ENCODE results near the gene ZNF281. TPM values are rescaled to one million over a fixed set of nuclear protein-coding genes. Genes with fewer than 3 reads are reported as not detected.
A peak's percentile ranks its signal among the peaks of the same experiment; 100 is the strongest.

Gene ZNF281
- total and polyA plus RNA-seq, 2 of the 4 experiments (the other 2 are of a cell fraction), result 7.0 to 37.5 TPM

GRCh38 chr1:200423235-200423634 is 13.4 kb upstream of the ZNF281 start:
- no peak overlapping the region for H3K4me3 ChIP-seq (ENCODE audit: insufficient read depth, low read depth, low read length)
- dilution Hi-C loops (cut with HindIII; ENCODE audit: low sequenced_read_pairs, unreplicated experiment), result no loop called here
- H3K4ac ChIP-seq (ENCODE audit: low read depth, low read length), result peak overlapping the region; percentile 54; the same call in 1 of the 2 replicates
- peak overlapping the region; percentile 46; the same call in 2 of the 3 replicates for H2BK15ac ChIP-seq (ENCODE audit: low read depth, low read length)
- peak overlapping the region; percentile 9 for H3K23ac ChIP-seq (ENCODE audit: low read depth, low read length)
- TF ChIP-seq NFE2L2 (IDR thresholded peaks at IDR 0.05; ENCODE audit: low read depth, low read length), result no peak
- no peak for TF ChIP-seq FOS (IDR thresholded peaks at IDR 0.05; ENCODE audit: low read depth, low read length)
- TF ChIP-seq POLR2A (IDR thresholded peaks at IDR 0.05; ENCODE audit: low read depth, low read length), result no peak
- TF ChIP-seq CTCF (conservative IDR thresholded peaks at IDR 0.05; ENCODE audit: low read depth, low read length), result no peak
- no peak for TF ChIP-seq RFX5 (IDR thresholded peaks at IDR 0.05; ENCODE audit: low read depth, low read length)
- no peak for TF ChIP-seq RCOR1 (IDR thresholded peaks at IDR 0.05; ENCODE audit: insufficient replicate concordance, low read length)
- TF ChIP-seq CHD1 (IDR thresholded peaks at IDR 0.05; ENCODE audit: low read depth, low read length), result no peak
- intact Hi-C loops (cut with micrococcal nuclease), result no loop called here
- peak overlapping the region; percentile 68; the same call in 1 of the 2 replicates for H3K14ac ChIP-seq (replicated peaks; ENCODE audit: low read depth, low read length)
- no peak overlapping the region for H3K9ac ChIP-seq (ENCODE audit: low read depth, low read length)
- H3K27ac ChIP-seq (ENCODE audit: insufficient read depth, low read length), result no peak overlapping the region
- in situ Hi-C loops (cut with MboI; ENCODE audit: low sequenced_read_pairs), result no loop called here
- POLR2A ChIA-PET (ENCODE audit: unreplicated experiment), result no interaction called here
- H3K9me1 ChIP-seq (ENCODE audit: insufficient read depth, low read length), result peaks cover 4% of the 10 kb centered on the region; the same call in 1 of the 2 replicates
- no peaks in the 10 kb centered on the region for H3K27me3 ChIP-seq (ENCODE audit: control insufficient read depth, insufficient read depth, low read length)
- no peaks in the 10 kb centered on the region for H3K79me1 ChIP-seq (ENCODE audit: low read depth in 1 of 2, low read length in 2 of 2)
- peak overlapping the region; percentile 27; the same call in 1 of the 2 replicates for H2BK120ac ChIP-seq (ENCODE audit: low read depth, low read length)
- no TSS peak for BruUV-seq (replicated peaks)
- DNase-seq, result no peak
- peak overlapping the region; percentile 43 for H2AFZ ChIP-seq (replicated peaks; ENCODE audit: low read length, poor library complexity)
- no peak overlapping the region for H2BK5ac ChIP-seq (ENCODE audit: low read depth, low read length, poor library complexity, severe bottlenecking)
- H2AK9ac ChIP-seq (replicated peaks; ENCODE audit: low read depth, low read length, poor library complexity), result no peak overlapping the region
- H3K4me1 ChIP-seq (ENCODE audit: control insufficient read depth, insufficient read depth, low read length), result peaks cover under 1% of the 10 kb centered on the region; the same call in 1 of the 2 replicates
- 0 out of 2 replicates have a peak overlapping the region, but pooled peaks have one; percentile 31 for H2AK5ac ChIP-seq (ENCODE audit: low read depth, low read length)
- H4K8ac ChIP-seq (ENCODE audit: low read depth in 2 of 2, low read length in 2 of 2), result 0 out of 4 replicates have a peak overlapping the region, but pooled peaks of 1 of the 2 experiments have one; percentile 23
- no peak for ATAC-seq (ENCODE audit: low read depth)
- no peaks in the 10 kb centered on the region for H3K36me3 ChIP-seq (ENCODE audit: control insufficient read depth, insufficient read depth, low read length)
- H4K91ac ChIP-seq (ENCODE audit: insufficient read depth, low read depth, low read length), result peak overlapping the region; percentile 38; the same call in 1 of the 2 replicates
- no peak overlapping the region for H3K56ac ChIP-seq (ENCODE audit: extremely low read depth, insufficient read depth, low read length)
- peak overlapping the region; percentile 18; the same call in 1 of the 2 replicates for H2BK20ac ChIP-seq (ENCODE audit: low read depth, low read length)
- no peak overlapping the region for H3K18ac ChIP-seq (ENCODE audit: low read depth, low read length)
- WGBS, 2 experiments (ENCODE audit: extremely low coverage in 2 of 2, insufficient read length in 1 of 2), result no CpG with 5 or more reads among the region's 6 CpGs
- no peaks in the 10 kb centered on the region for H3K9me3 ChIP-seq (ENCODE audit: control insufficient read depth, insufficient read depth, low read length)
- H4K5ac ChIP-seq (ENCODE audit: low read depth, low read length), result no peak overlapping the region
- no peak overlapping the region for H3K4me2 ChIP-seq (ENCODE audit: low read depth, low read length)
- CTCF ChIA-PET, result no interaction called here
- H4K20me1 ChIP-seq (ENCODE audit: insufficient read depth, low read length), result no peaks in the 10 kb centered on the region
